G401 (cell line): ENCODE measurements around the gene LYZL1. TPM values are rescaled to one million over a fixed set of nuclear protein-coding genes. Genes with fewer than 3 reads are reported as not detected.
"Not testable (repeated sequence)": the region's sequence is repeated elsewhere in the genome, so short reads cannot be mapped to it uniquely, and the experiment has no call there.

Experiments
- DNase-seq: peaks from one replicate; pipeline ENCODE4 v3.0.0-alpha.2; 2015; ENCODE audit warnings: low spot score
- in situ Hi-C: cut with HindIII; loops from 2 replicates; pipeline ENCODE4 v1.10.0; 2016; ENCODE audit warnings: low sequenced_read_pairs, mixed read lengths
- total RNA-seq: library from RNA; depleted of rRNA; stranded (reverse); fragments of >200 nt; shearing (Covaris generic); gene quantifications from 2 replicates; pipeline ENCODE4 v1.2.3, GENCODE V29; 2014

LYZL1 gene
- total RNA-seq, 1 experiment from 2014 or later: not detected

DNA sequence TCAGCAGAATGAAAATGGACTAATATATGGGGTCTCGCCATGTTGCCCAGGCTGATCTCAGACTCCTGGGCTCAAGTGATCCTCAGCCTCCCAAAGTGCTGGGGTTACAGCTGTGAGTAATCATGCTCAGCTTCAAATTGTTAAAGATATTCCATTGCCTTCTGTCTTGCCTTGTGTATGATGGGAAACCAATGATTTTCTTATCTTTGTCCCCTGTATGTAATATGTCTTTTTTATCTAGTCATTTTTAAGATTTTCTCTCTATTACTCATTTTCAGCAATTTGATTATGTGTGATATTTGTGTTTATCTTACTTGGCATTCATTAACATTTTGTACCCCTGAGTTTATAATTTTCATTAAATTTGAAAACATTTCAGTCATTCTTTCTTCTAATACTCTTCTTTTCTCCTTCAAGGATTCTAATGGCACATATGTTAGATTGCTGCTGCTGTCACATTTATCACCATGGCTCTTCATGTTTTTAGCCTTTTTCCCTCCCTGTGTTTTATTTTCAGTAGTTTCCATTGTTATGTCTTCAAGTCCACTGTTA lies 12.6 kb downstream of the LYZL1 start:
- in situ Hi-C loops: no loop called here
- DNase-seq: no peak

DNA sequence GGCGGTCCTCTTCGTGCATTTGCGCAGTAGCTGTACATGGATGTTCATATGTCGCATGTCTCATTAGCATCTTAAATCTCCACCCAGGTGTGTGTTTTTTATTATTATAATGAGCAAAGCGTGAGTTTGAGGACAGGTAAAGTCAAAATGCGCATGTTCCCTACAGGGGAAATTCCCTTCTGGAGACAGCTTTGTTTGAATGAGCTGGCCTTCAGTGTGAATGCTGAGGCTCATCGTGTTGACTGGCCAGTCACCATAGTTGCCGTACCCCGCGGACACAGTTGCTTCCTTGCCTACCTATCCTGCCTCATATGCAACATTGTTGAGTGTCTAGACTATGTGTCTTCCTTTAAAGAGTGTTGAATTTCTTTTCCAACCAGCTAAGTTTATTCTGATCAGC lies 13.6 kb downstream of the LYZL1 start:
- in situ Hi-C loops: no loop called here
- DNase-seq: no peak

DNA sequence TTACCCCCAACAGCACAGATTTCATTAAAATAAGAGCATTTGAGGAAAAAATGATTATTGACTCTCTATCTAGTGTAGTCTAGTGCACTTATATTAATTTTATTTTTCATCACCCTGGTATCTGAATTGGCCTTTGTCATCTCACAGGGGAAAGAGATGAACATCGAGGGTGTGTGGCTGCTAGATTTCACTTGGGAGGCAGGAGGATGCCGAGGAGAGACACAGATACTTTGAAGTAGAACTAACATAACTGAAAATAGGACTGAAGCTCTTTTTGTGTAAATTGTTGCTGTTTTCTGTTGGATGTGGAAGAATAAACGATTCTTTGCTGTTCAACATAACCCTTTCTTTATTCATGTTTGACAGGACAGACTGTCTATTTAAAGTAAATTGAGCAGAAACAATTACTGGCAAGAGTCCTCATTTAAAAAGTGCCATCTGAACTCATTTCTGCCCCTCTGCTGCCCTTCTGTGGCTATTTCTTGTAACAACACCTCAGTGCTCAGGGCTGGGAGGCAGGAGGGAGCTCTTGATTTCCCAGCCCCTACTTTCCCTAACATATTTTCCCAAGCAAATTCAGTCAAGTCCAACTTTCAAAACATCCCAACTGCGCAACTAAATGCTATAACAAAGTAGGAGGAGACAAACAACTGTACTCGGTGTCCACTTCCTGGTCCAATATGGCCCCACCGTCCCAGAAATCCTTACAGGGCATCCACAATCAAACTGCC lies 15.6 kb downstream of the LYZL1 start:
- in situ Hi-C loops: no loop called here
- DNase-seq: peak; percentile 69

DNA sequence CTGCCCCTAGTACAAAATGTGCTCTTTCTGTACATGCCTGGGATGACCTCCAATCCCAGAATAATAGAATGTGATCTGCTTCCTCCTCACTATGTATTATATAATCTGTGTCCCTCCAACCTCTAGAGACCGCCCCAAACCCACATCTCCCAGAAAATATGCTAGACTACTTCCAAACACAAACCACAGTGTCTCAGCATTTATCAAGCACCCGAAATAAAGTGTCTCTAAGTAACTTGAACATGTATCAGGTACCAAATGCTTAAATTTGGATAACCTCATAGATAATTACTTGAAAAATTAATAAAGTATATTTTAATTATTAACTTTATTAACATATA lies 16.1 kb downstream of the LYZL1 start:
- no peak for DNase-seq
- in situ Hi-C loops: no loop called here

DNA sequence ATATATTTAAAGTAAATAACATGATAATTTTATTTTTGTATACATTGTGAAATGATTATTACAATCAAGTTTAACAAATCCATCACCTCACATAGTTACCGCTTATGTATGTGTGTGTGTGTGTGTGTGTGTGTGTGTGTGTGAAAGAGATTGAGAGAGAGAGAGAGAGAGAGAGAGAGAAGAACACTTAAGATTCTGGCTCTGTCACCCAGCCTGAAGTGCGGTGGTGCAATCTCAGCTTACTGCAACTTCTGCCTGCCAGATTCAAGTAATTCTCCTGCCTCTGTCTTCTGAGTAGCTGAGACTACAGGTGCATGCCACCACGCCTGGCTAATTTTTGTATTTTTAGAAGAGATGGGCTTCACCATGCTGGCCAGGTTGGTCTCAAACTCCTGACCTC lies 17.8 kb downstream of the LYZL1 start:
- no peak for DNase-seq
- in situ Hi-C loops: no loop called here

DNA sequence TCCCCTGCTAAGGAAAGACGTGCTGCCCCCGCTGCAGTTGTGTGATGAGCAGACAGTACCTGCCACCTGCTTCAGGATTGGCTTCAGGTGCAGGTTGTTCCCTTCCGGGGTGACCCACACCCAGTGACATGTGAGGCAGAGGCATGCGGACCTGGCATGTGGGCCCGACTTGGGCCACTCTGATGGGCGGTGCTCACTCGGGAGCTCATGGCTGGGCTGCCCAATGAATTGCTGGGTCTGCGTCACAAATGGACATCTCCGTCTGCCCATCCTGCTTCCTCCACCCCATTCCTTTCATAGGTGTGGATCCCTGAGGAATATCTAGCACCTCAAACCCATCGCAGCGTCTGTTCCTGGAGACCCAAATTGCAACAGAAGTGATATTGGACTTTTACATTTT lies 19.3 kb downstream of the LYZL1 start:
- in situ Hi-C loops, DNase-seq: not testable (repeated sequence)

DNA sequence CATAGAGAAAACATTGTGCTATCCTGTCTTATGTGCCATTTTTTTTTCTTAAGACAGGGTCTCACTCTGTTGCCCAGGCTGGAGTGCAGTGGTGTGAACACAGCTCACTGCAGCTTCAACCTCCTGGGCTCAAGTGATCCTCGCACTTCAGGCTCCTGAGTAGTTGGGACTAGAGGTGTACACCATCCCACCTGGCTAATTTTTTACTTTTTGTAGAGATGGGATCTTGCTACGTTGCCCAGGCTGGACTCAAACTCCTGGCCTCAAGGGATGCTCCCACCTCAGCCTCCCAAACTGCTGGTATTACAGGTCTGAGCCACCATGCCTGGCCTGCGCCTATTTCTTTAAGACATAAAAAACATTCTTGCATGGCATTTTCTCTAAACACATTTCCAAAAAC lies 20.6 kb downstream of the LYZL1 start:
- no peak for DNase-seq
- in situ Hi-C loops: no loop called here

DNA sequence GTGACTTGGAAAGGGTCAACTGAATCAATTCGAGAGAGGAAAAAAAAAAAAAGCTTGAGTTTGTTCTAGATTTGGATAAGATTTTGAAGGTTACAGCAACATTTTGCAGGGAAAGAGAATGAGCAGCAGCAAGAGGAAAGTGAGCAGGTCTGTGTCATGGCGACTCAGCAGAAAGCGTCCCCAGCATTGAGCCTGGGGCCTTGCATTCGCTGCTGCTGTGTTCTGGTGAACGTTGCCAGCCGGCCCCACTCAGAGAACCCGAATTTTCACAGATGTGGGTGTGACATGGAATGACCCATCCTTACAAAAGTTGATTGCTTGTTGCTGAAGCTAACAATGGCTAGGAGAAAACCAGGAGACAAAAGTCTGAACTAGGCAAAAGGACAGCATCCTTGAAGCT lies 21.6 kb downstream of the LYZL1 start:
- DNase-seq, in situ Hi-C loops: not testable (repeated sequence)

DNA sequence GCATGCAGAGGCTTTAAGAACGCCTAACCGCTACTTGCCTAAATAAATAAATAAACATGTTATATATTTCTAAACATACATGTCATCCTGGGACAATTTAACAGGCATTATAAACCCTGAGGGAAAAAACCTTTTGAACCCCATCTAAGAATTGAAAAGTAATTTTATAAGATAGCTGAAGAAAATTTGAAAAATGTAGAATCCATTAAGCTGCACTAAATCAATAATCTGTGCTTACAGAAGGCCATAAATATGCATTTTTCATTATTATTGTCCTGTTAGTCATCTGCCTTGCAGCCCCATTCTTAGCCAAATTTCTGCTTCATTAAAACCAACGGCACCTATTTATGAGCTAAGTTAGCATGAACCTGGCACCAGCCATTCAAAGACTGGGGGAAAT lies 24.2 kb downstream of the LYZL1 start:
- no peak for DNase-seq
- in situ Hi-C loops: no loop called here

DNA sequence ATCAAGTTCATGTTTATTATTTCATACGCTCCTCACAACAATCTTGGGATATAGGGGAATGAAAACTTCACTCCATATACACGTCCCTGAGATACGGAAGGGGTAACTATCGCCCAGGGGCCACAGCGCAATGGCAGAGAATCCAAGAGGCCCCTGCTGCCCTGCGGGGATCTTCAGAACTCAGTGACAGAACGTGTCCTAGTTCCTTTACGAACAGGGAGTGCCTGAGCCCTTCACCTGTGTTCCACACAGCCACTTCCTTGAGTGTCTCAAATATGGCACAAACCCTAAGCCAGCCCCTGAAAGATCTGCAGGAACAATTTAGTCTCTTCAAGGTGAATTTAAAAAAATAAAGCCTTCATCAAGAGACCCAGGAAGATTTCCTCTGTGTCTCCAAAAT lies 25.9 kb downstream of the LYZL1 start:
- DNase-seq: no peak
- in situ Hi-C loops: no loop called here

DNA sequence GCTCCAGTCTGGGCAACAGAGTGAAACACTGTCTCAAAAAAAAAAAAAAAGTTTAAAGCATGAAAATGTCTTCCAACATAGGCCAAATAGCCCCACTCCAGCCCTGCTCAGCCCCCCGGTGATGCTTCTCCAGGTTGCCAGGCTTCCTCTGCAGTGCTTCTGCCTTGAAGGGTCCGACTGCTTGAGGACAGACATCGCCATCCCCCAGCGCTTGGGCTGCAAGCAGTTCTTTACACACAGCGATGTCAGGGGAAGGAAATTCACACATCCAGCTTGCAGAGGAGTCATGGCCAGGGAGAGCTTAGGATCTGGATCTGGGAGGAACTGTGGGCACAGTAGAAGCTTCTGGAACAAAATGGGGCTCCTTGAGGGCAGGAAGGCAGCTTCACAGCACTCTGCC lies 26.9 kb downstream of the LYZL1 start:
- no peak for DNase-seq
- in situ Hi-C loops: no loop called here

DNA sequence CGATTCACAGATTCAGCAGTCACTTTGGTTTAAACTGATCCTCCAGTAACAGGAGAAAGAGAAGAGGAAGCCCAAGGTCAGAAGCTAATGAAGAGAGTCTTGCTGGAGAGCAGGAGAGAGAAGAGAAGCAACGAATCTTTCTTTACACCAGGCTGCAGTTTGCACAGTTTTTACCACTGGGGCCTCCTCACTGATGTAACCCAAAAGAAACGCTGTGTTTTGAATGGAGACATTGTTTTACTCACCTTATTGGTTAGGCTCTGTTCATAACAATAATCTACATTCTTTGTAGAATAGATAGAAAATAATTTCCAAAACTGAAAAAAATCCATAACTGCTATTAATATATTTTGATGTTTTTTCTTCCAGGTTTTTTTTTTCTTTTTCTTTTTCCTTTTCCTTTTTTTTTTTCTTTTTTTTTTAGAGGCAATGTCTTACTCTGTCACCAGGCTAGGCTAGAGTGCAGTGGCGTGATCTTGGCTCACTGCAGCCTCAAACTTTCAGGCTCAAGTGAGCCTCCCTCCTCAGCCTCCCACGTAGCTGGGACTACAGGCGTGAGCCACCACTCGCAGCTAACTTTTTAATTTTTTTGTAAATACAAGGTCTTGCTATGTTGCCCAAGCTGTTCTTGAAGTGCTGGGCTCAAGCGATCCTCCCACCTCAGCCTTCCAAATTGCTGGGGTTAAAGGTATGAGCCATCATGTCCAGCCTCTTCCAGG lies 27.6 kb downstream of the LYZL1 start:
- in situ Hi-C loops: no loop called here
- no peak for DNase-seq

DNA sequence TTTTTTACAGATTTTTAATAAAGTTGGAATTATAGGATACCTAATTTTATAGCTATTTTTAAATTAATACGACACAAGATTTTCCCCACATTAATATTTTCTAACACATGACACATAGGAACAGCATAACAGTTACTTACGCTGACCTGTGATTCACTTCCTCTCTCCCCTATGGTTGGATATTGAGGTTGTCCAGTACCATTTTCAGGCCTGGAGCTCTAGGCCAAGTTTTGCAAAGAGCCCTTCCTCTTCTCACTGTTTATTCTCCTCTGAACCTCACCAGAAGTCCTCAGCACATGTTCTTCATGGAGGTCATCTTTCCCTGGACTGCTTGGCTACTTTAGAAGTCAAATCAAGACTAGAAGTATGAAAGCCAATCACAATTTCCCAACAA lies 28.2 kb downstream of the LYZL1 start:
- in situ Hi-C loops: no loop called here
- DNase-seq: no peak

DNA sequence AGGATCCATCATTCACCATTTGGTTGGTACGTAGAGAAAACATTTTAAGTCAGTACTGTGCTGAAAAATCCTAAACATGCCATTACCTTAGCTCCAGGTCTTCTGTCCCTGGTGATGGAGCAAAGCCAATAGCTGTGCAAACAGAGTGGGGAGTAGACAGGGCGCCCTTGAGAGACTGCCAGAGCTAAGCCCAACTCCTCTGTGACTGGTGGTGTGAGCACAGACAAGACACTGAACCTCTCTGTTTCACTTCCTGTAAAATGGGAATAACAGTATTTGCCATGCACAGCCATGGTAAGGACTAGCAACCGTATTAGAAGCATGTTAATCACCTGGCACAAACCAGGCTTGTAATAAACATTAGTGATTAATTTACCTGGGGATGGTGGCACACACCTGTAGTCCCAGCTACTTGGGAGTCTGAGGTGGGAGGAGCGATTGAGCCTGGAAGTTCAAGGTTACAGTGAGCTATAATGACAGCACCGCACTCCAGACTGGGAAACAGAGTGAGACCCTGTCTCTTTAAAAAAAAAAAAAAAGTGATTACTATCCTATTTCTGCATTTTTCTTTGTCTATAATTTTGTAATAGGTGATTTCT lies 28.7 kb downstream of the LYZL1 start:
- DNase-seq: no peak
- in situ Hi-C loops: no loop called here

DNA sequence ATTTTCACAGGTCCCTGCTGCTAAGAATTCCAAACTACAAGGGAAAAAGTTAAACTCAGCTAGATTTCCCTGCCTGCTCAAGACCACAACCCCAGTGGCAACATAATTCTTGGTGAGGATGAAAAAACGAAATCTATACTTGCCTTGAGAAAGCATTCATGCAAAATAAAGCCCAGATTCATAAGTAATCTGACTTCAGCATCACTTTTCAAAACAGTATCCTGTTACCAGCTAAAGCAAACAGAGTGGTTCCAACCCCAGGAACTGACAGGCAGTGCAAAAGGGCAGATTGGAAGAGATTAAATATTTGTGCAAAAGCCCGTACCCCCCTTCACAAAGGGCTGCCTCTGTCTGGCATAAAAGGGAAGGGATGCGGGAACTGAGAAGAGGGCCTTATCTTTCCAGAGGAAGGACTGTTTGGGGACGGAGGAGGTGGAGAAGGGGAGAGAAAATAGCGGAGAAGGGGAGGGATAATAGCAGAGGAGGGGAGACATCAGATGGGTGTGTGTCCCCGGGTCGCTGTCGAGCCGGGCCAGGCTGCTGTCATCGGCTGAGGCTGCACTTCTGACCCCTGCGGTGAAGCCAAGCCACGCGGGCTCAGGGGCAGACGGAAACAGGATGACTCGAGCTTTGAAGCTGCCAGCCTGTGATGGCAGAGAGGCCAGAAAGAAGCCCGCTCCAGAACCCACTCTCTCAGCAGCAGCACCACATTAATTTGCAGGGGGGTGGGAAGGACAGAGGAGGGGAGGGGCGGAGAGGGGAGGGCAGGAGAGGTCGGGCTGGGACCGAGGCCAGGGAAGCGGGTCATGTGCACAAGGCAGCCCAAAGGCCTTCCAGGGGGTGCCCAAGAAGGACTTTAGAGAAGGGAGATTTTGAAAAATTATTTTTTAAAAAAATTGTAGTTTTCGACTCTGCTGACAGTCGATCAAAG lies 29.5 kb downstream of the LYZL1 start:
- DNase-seq: not testable (repeated sequence)

DNA sequence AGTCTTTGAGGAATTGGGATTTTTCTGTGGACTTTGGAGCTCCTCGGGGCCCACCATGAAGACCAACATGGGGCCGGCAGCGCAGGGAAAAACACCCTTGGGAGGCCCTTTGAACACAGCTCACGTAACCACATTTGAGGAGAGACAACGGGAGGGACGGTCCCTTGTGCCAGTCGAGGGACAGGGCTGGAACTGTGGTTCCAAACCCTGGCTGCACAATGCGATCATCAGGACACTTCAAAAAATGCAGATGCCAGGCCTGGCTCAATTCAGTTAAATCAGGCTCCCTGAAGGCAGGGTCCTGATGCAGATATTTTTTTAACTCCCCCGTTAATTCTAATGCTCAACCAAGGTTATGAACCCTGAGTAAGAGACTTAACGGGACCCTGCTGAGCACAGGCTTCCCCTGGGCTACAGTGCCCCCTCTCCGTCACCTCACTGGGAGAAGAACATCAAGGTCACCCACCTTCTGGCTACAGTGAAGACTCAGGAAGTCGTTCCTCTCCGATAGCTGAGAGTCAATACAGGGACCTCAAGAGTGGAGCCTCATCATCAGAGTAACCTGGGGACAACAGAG lies 30.4 kb downstream of the LYZL1 start:
- in situ Hi-C loops: no loop called here
- peak; percentile 17 for DNase-seq

More for the DNA sequence above, 29.5 kb downstream of the LYZL1 start:
- in situ Hi-C loops: not testable (repeated sequence)

DNA sequence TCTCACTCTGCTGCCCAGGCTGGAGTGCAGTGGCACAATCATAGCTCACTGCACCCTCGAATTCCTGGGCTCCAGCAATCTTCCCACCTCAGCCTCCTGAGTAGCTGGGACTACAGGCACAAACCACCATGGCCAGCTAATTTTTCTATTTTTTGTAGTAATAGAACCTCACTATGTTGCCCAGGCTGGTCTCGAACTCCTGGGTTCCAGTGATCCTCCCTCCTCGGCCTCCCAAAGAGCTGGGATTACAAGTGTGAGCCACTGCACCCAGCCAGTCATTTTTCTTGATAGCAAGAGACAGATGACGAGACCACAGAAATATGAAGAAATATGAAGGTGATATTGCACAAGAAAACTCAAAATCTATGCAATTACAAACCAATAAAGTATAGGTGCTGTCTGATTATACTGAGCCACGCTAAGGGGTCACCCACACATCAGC lies 31.8 kb downstream of the LYZL1 start:
- DNase-seq, in situ Hi-C loops: not testable (repeated sequence)

DNA sequence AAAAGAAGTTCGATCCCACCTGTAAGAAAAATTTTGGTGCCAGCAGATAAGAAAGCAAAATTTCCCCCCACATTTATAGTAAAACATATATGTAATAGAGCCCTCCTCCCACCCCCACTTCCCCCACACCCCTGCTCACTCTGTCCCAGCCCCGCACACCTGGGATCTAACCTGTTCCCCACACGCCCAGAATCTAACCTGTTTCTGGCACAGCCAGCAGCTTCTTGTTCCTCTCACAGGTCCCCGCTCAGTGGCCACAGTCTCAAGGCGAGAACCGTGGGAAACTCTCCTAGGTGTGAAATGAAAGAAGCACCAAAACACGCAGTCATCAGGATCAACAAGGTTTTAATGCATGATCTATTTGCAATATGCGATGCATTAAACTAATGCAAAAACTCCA lies 32.8 kb downstream of the LYZL1 start:
- in situ Hi-C loops: no loop called here
- DNase-seq: no peak

DNA sequence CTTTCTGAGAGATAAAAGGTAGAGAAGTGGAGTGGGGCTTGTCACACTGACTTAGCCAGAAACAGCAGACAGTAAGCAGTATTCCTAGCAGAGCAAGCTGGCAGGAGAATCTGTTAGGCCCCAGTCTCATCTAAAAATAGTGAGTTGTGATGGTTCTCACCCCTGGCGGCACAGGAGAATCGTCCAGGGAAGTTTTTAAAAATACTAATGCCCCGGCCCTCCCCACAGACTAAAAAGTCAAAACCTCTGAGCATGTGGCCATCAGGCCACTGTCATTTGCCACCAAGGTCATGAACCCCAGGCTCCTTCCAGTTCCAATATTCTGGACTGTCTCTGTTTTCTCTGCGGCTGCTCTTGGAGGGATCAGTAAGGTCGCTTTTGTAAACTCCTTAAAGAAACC lies 34.0 kb downstream of the LYZL1 start:
- peak; percentile 53 for DNase-seq
- in situ Hi-C loops: no loop called here
